KMS-11 (cell line): ENCODE results near the gene CALM3.
"Not testable (repeated sequence)": the region's sequence is repeated elsewhere in the genome, so short reads cannot be mapped to it uniquely, and the experiment has no call there.

ENCODE experiments used
- H2AFZ ChIP-seq: fragments of 200-600 bp; sonication (generic); 2 replicates; pipeline ENCODE4 v1.6.1; 2016; ENCODE audit warnings: antibody characterized with exemption, mixed run types, low read depth
- H3K27ac ChIP-seq: fragments of 200-600 bp; sonication (generic); 2 replicates; pipeline ENCODE4 v1.6.1; 2016; ENCODE audit warnings: mild to moderate bottlenecking, mixed run types
- H3K27me3 ChIP-seq: fragments of 200-600 bp; sonication (generic); 2 replicates; pipeline ENCODE4 v1.6.1; 2017; ENCODE audit warnings: mild to moderate bottlenecking, low read depth, mixed run types, moderate library complexity; ENCODE audit not compliant: insufficient read depth
- H3K36me3 ChIP-seq: fragments of 200-600 bp; sonication (generic); 2 replicates; pipeline ENCODE4 v1.6.1; 2017; ENCODE audit warnings: mild to moderate bottlenecking, mixed run types; ENCODE audit not compliant: insufficient read depth
- H3K4me1 ChIP-seq: fragments of 200-600 bp; sonication (generic); 2 replicates; pipeline ENCODE4 v1.6.1; 2016; ENCODE audit warnings: mild to moderate bottlenecking, low read depth, mixed run types; ENCODE audit not compliant: poor library complexity, severe bottlenecking
- H3K4me2 ChIP-seq: fragments of 200-600 bp; sonication (generic); 2 replicates; pipeline ENCODE4 v1.7.0; 2016; ENCODE audit warnings: mild to moderate bottlenecking, mixed run types
- H3K4me3 ChIP-seq: fragments of 200-600 bp; sonication (generic); IDR thresholded peaks from 2 replicates; pipeline ENCODE4 v1.6.1; 2017; ENCODE audit warnings: low read depth, low read length, mixed read lengths; ENCODE audit not compliant: insufficient read depth
- H3K79me2 ChIP-seq: fragments of 200-600 bp; sonication (generic); 2 replicates; pipeline ENCODE4 v1.6.1; 2016; ENCODE audit warnings: low read depth, mixed run types; ENCODE audit not compliant: insufficient read depth
- H3K9ac ChIP-seq: fragments of 200-600 bp; sonication (generic); 2 replicates; pipeline ENCODE4 v1.6.1; 2016; ENCODE audit warnings: mild to moderate bottlenecking, mixed run types
- H4K20me1 ChIP-seq: fragments of 200-600 bp; sonication (generic); 2 replicates; pipeline ENCODE4 v1.6.1; 2016; ENCODE audit warnings: mild to moderate bottlenecking, mixed run types; ENCODE audit not compliant: insufficient read depth
- TF ChIP-seq, protein P1 (sequence below): fragments of 200-600 bp; sonication (generic); conservative IDR thresholded peaks from 2 replicates; pipeline ENCODE4 v1.6.1; 2017; ENCODE audit warnings: low read depth, mild to moderate bottlenecking, antibody characterized with exemption, low read length, moderate library complexity, mixed read lengths

Gene CALM3

GRCh38 chr19:46601318-46602224 lies at the start of gene CALM3:
Gene CALM3, plus strand, starts transcription at chr19:46601330. Its CDS starts 105 bp downstream, at chr19:46601435.
- Histone ChIP-seq H3K9ac (peak within 1 kb of the TSS; percentile 99), H3K4me3 (no peak within 1 kb of the TSS), H3K79me2 (peaks cover 32% of the 10 kb centered on the region; the same call in 1 of the 2 replicates), H3K4me2 (peak within 1 kb of the TSS; percentile 99), H3K27ac (peak within 1 kb of the TSS; percentile 98), H2AFZ (peak within 1 kb of the TSS; percentile 87), H3K27me3 (no peaks in the 10 kb centered on the region), H3K36me3 (no peaks in the 10 kb centered on the region), H4K20me1 (peaks cover 4% of the 10 kb centered on the region; the same call in 1 of the 2 replicates), H3K4me1 (peaks cover 21% of the 10 kb centered on the region)
- TF ChIP-seq, protein P1, sequence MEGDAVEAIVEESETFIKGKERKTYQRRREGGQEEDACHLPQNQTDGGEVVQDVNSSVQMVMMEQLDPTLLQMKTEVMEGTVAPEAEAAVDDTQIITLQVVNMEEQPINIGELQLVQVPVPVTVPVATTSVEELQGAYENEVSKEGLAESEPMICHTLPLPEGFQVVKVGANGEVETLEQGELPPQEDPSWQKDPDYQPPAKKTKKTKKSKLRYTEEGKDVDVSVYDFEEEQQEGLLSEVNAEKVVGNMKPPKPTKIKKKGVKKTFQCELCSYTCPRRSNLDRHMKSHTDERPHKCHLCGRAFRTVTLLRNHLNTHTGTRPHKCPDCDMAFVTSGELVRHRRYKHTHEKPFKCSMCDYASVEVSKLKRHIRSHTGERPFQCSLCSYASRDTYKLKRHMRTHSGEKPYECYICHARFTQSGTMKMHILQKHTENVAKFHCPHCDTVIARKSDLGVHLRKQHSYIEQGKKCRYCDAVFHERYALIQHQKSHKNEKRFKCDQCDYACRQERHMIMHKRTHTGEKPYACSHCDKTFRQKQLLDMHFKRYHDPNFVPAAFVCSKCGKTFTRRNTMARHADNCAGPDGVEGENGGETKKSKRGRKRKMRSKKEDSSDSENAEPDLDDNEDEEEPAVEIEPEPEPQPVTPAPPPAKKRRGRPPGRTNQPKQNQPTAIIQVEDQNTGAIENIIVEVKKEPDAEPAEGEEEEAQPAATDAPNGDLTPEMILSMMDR, result no peak

DNA sequence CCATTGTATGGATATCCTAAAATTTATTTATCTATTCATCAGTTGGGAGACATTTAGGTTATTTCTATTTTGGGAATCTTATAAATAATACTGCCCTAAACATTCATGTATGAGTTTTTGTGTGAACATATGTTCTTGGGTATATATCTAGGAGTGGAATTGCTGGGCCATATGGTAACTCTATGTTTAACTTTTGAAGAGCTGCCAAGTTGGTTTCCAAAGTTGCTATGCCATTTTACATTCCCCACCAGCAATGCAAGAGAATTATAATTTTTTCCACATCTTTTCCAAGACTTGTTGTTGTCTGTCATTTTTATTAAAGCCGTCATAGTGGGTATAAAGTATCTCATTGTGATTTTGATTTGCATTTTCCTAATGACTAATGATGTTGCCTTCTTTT lies 48.2 kb upstream of the CALM3 start:
- TF ChIP-seq, protein P1, result no peak

GRCh38 chr19:46554161-46554560 lies 47.0 kb upstream of the CALM3 start:
- Histone ChIP-seq H3K27me3 (peaks cover 3% of the 10 kb centered on the region; the same call in 1 of the 2 replicates), H3K4me1 (no peaks in the 10 kb centered on the region), H3K9ac (no peak overlapping the region), H3K36me3 (no peaks in the 10 kb centered on the region), H3K4me2 (no peak overlapping the region), H4K20me1 (no peaks in the 10 kb centered on the region), H3K27ac (no peak overlapping the region), H3K79me2 (no peaks in the 10 kb centered on the region), H2AFZ (no peak overlapping the region), H3K4me3 (no peak overlapping the region)
- TF ChIP-seq, protein P1, result no peak

More for the DNA sequence above, 48.2 kb upstream of the CALM3 start:
- Histone ChIP-seq H2AFZ (no peak overlapping the region), H3K9ac (no peak overlapping the region), H3K4me1 (no peaks in the 10 kb centered on the region), H3K27ac (no peak overlapping the region), H3K79me2 (no peaks in the 10 kb centered on the region), H3K4me3 (no peak overlapping the region), H3K4me2 (no peak overlapping the region), H4K20me1 (no peaks in the 10 kb centered on the region), H3K27me3 (peaks cover 3% of the 10 kb centered on the region; the same call in 1 of the 2 replicates), H3K36me3 (no peaks in the 10 kb centered on the region)

GRCh38 chr19:46555628-46556280 lies 45.4 kb upstream of the CALM3 start:
- Histone ChIP-seq H3K36me3 (no peaks in the 10 kb centered on the region), H2AFZ (no peak overlapping the region), H3K79me2 (no peaks in the 10 kb centered on the region), H3K27ac (no peak overlapping the region), H3K4me3 (no peak overlapping the region), H3K27me3 (peaks cover 3% of the 10 kb centered on the region; the same call in 1 of the 2 replicates), H4K20me1 (no peaks in the 10 kb centered on the region), H3K4me1 (no peaks in the 10 kb centered on the region), H3K4me2 (no peak overlapping the region), H3K9ac (no peak overlapping the region)
- TF ChIP-seq, protein P1, result no peak

DNA sequence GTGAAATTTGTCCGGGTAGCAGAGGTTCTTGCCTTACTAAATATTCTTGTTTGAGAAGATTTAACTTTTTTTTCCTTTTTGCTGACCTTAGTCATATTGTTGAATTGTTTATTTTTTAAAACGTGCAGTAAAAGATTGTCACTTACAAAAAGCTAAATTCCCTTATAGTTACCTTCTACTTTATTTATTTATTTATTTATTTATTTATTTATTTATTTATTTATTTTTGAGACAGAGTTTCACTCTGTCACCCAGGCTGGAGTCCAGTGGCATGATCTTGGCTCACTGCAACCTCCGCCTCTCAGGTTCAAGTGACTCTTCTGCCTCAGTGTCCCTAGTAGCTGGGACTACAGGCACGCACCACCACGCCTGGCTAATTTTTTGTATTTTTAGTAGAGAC lies 44.7 kb upstream of the CALM3 start:
- not testable (repeated sequence) for H3K9ac ChIP-seq, H4K20me1 ChIP-seq, H3K36me3 ChIP-seq, H3K4me1 ChIP-seq, H3K27ac ChIP-seq, H2AFZ ChIP-seq, H3K79me2 ChIP-seq, H3K27me3 ChIP-seq, H3K4me2 ChIP-seq, H3K4me3 ChIP-seq
